GM19193 (cell line): Measurements from ENCODE around the gene ALDH3A2.

Experiments used
- POLR2A ChIP-seq: IDR thresholded peaks from 4 replicates; pipeline ENCODE4 v1.6.1; 2011; ENCODE audit not compliant: insufficient read depth, insufficient read length; ENCODE audit errors: extremely low read depth

ALDH3A2 gene

GRCh38 chr17:19644493-19645210, 3.9 kb upstream of the ALDH3A2 start:
- no peak for TF ChIP-seq POLR2A

GRCh38 chr17:19645734-19646201, 2.8 kb upstream of the ALDH3A2 start:
- TF ChIP-seq POLR2A = no peak

- TF ChIP-seq POLR2A = no peak
Measured at GRCh38 chr17:19646788-19647696, 1.5 kb upstream of the ALDH3A2 start.

- no peak for TF ChIP-seq POLR2A
Measured at GRCh38 chr17:19647697-19648474, 665 bp upstream of the ALDH3A2 start.

- no peak for TF ChIP-seq POLR2A
Measured at GRCh38 chr17:19649274-19649541, 657 bp downstream of the ALDH3A2 start.

- TF ChIP-seq POLR2A = no peak
Measured at GRCh38 chr17:19650826-19651225, 2.3 kb downstream of the ALDH3A2 start.

GRCh38 chr17:19651451-19652238, 3.1 kb downstream of the ALDH3A2 start:
- TF ChIP-seq POLR2A = no peak

- no peak for TF ChIP-seq POLR2A
Measured at GRCh38 chr17:19652595-19652994, 4.0 kb downstream of the ALDH3A2 start.

GRCh38 chr17:19654342-19654886, 5.9 kb downstream of the ALDH3A2 start:
- TF ChIP-seq POLR2A = no peak

- TF ChIP-seq POLR2A = no peak
Measured at GRCh38 chr17:19654896-19655295, 6.3 kb downstream of the ALDH3A2 start.

- TF ChIP-seq POLR2A = no peak
Measured at GRCh38 chr17:19656336-19656735, 7.8 kb downstream of the ALDH3A2 start.

- TF ChIP-seq POLR2A = no peak
Measured at GRCh38 chr17:19656851-19657581, 8.5 kb downstream of the ALDH3A2 start.

GRCh38 chr17:19659366-19660177, 11.0 kb downstream of the ALDH3A2 start:
- no peak for TF ChIP-seq POLR2A
